Endodermal cell (in vitro differentiated cells): Measurements from ENCODE around the gene GGT5. TPM values are rescaled to one million over a fixed set of nuclear protein-coding genes. Genes with fewer than 3 reads are reported as not detected.
"Not testable (repeated sequence)": the region's sequence is repeated elsewhere in the genome, so short reads cannot be mapped to it uniquely, and the experiment has no call there.

Source experiments
- DNase-seq: peaks from one replicate; pipeline ENCODE4 v3.0.0-alpha.2; 2017
- H3K27ac ChIP-seq: 2 replicates; pipeline ENCODE4 v1.5.1; 2013; ENCODE audit warnings: mild to moderate bottlenecking, low read depth, low read length, moderate library complexity
- H3K27me3 ChIP-seq: 2 replicates; pipeline ENCODE4 v1.6.1; 2013; ENCODE audit warnings: mild to moderate bottlenecking, low read length, moderate library complexity; ENCODE audit not compliant: insufficient read depth, control insufficient read depth, poor library complexity, severe bottlenecking
- H3K36me3 ChIP-seq: 2 replicates; pipeline ENCODE4 v1.7.0; 2013; ENCODE audit warnings: mild to moderate bottlenecking, low read length, moderate library complexity; ENCODE audit not compliant: control insufficient read depth, insufficient read depth
- H3K4me1 ChIP-seq: one replicate; pipeline ENCODE4 v1.7.0; 2013; ENCODE audit warnings: low read length; ENCODE audit not compliant: control insufficient read depth, insufficient read depth
- H3K4me3 ChIP-seq: 2 replicates; pipeline ENCODE4 v1.5.1; 2013; ENCODE audit warnings: mild to moderate bottlenecking, low read length, moderate library complexity
- H3K9ac ChIP-seq: 2 replicates; pipeline ENCODE4 v1.6.1; 2013; ENCODE audit warnings: mild to moderate bottlenecking, low read length, moderate library complexity; ENCODE audit not compliant: poor library complexity, severe bottlenecking; ENCODE audit errors: extremely low read depth
- H3K9me3 ChIP-seq: 2 replicates; pipeline ENCODE4 v1.6.1; 2013; ENCODE audit warnings: mild to moderate bottlenecking, low read length, moderate library complexity; ENCODE audit not compliant: control insufficient read depth
- H3K27ac Mint-ChIP-seq: 2 replicates; pipeline ENCODE4 v1.8.0; 2020; ENCODE audit warnings: mixed read lengths
- H3K27me3 Mint-ChIP-seq: 2 replicates; pipeline ENCODE4 v1.8.0; 2021; ENCODE audit warnings: mild to moderate bottlenecking, mixed read lengths; ENCODE audit not compliant: insufficient read depth
- H3K36me3 Mint-ChIP-seq: 2 replicates; pipeline ENCODE4 v1.8.0; 2020; ENCODE audit warnings: low read depth, mixed read lengths
- H3K4me1 Mint-ChIP-seq: 2 replicates; pipeline ENCODE4 v1.8.0; 2020; ENCODE audit warnings: mixed read lengths
- H3K4me3 Mint-ChIP-seq: 2 replicates; pipeline ENCODE4 v1.8.0; 2020; ENCODE audit warnings: mild to moderate bottlenecking, moderate library complexity, mixed read lengths
- H3K9me3 Mint-ChIP-seq: 2 replicates; pipeline ENCODE4 v1.8.0; 2020; ENCODE audit warnings: mild to moderate bottlenecking, mixed read lengths
- CTCF ChIP-seq: fragments of 200-600 bp; sonication (generic); conservative IDR thresholded peaks from 2 replicates; pipeline ENCODE4 v1.5.0; 2021; ENCODE audit warnings: antibody characterized with exemption, mild to moderate bottlenecking
- WGBS, 2 experiments: methylation state at CpG; one replicate each; pipeline versions ENCODE4 v1.1.5 to v1.1.7; 2013; ENCODE audit warnings: missing lambda C conversion rate in 2 of 2, mixed read lengths in 1 of 2; ENCODE audit not compliant: insufficient coverage in 1 of 2, insufficient read length in 1 of 2; 5-methylcytosine and 5-hydroxymethylcytosine counted together
- total RNA-seq, 2 donors: library from RNA; stranded (reverse); fragmentation: NEBNext Ultra II Directional in 1 of 2; extraction: Animal tissue kit (Norgen Biotek cat#: 25700) in 1 of 2; gene quantifications; 2 replicates in 1 of 2; 3 replicates in 1 of 2; pipeline ENCODE4 v1.2.1, GENCODE V29; 2021

GGT5 gene
- total RNA-seq, 2 donors from 2014 or later: 0.29 TPM; not detected in 1

- H3K4me3 ChIP-seq: no peak overlapping the region
- 62 to 66% methylated on average over 4 of the region's 4 CpGs for WGBS, 2 experiments
- peak overlapping the region; percentile 0 for H3K27ac Mint-ChIP-seq
Observed at GRCh38 chr22:24285245-24285644, 40.4 kb upstream of the GGT5 start.

GRCh38 chr22:24284747-24285203 lies 39.9 kb upstream of the GGT5 start:
- Histone ChIP-seq H3K9me3 (no peaks in the 10 kb centered on the region), H3K4me1 (no peaks in the 10 kb centered on the region), H3K27me3 (no peaks in the 10 kb centered on the region), H3K36me3 (peaks cover 10% of the 10 kb centered on the region), H3K4me3 (no peak overlapping the region), H3K27ac (no peak overlapping the region), H3K9ac (no peak overlapping the region)
- 73 to 80% methylated on average over 2 of the region's 2 CpGs for WGBS, 2 experiments
- no peak overlapping the region for H3K4me3 Mint-ChIP-seq
- peaks cover 20% of the 10 kb centered on the region for H3K4me1 Mint-ChIP-seq
- no peak for DNase-seq
- no peaks in the 10 kb centered on the region for H3K27me3 Mint-ChIP-seq
- H3K9me3 Mint-ChIP-seq: no peaks in the 10 kb centered on the region
- peaks cover 16% of the 10 kb centered on the region for H3K36me3 Mint-ChIP-seq
- peak overlapping the region; percentile 0 for H3K27ac Mint-ChIP-seq
- TF ChIP-seq CTCF: no peak

More at GRCh38 chr22:24285245-24285644, 40.4 kb upstream of the GGT5 start:
- H3K36me3 Mint-ChIP-seq: peaks cover 16% of the 10 kb centered on the region
- DNase-seq: no peak
- TF ChIP-seq CTCF: no peak
- Histone ChIP-seq H3K36me3 (peaks cover 10% of the 10 kb centered on the region), H3K27ac (no peak overlapping the region), H3K27me3 (no peaks in the 10 kb centered on the region), H3K9ac (no peak overlapping the region), H3K4me1 (no peaks in the 10 kb centered on the region), H3K9me3 (no peaks in the 10 kb centered on the region)
- no peak overlapping the region for H3K4me3 Mint-ChIP-seq
- no peaks in the 10 kb centered on the region for H3K27me3 Mint-ChIP-seq
- H3K4me1 Mint-ChIP-seq: peaks cover 22% of the 10 kb centered on the region
- no peaks in the 10 kb centered on the region for H3K9me3 Mint-ChIP-seq

- Histone ChIP-seq H3K4me1 (no peaks in the 10 kb centered on the region), H3K9ac (no peak overlapping the region), H3K27me3 (no peaks in the 10 kb centered on the region), H3K9me3 (no peaks in the 10 kb centered on the region), H3K36me3 (peaks cover 10% of the 10 kb centered on the region), H3K4me3 (no peak overlapping the region), H3K27ac (no peak overlapping the region)
- 94 to 95% methylated on average over 2 of the region's 2 CpGs for WGBS, 2 experiments
- Mint-ChIP-seq H3K9me3 (no peaks in the 10 kb centered on the region), H3K36me3 (peaks cover 16% of the 10 kb centered on the region), H3K27ac (no peak overlapping the region), H3K27me3 (no peaks in the 10 kb centered on the region), H3K4me3 (no peak overlapping the region), H3K4me1 (peaks cover 20% of the 10 kb centered on the region)
- no peak for DNase-seq
- TF ChIP-seq CTCF: no peak
Observed at GRCh38 chr22:24282401-24282800, 37.5 kb upstream of the GGT5 start.

- H3K36me3 Mint-ChIP-seq: peaks cover 22% of the 10 kb centered on the region
- not testable (repeated sequence) for H3K9me3 ChIP-seq, H3K9me3 Mint-ChIP-seq, H3K4me3 ChIP-seq, DNase-seq, H3K4me3 Mint-ChIP-seq, H3K4me1 ChIP-seq, H3K27me3 Mint-ChIP-seq, H3K27me3 ChIP-seq, H3K27ac ChIP-seq, H3K36me3 ChIP-seq, H3K9ac ChIP-seq, H3K27ac Mint-ChIP-seq
- 67 to 77% methylated on average over 1 of the region's 1 CpG for WGBS, 2 experiments
- H3K4me1 Mint-ChIP-seq: peaks cover 17% of the 10 kb centered on the region
Observed at GRCh38 chr22:24280363-24280762, 35.5 kb upstream of the GGT5 start.
